Chondrocyte (in vitro differentiated cells): Measurements from ENCODE around the gene DIS3L2. TPM values are rescaled to one million over a fixed set of nuclear protein-coding genes. Genes with fewer than 3 reads are reported as not detected.
"Not testable (repeated sequence)": the region's sequence is repeated elsewhere in the genome, so short reads cannot be mapped to it uniquely, and the experiment has no call there.

ENCODE experiments used
- DNase-seq: peaks from one replicate; pipeline ENCODE4 v3.0.0; 2021; ENCODE audit warnings: mixed read lengths, low spot score
- H3K27ac Mint-ChIP-seq: one replicate; pipeline ENCODE4 v1.8.0; 2021; ENCODE audit warnings: mild to moderate bottlenecking, moderate library complexity, mixed read lengths; ENCODE audit not compliant: unreplicated experiment
- H3K27me3 Mint-ChIP-seq: 2 replicates; pipeline ENCODE4 v1.8.0; 2021; ENCODE audit warnings: low read depth, mixed read lengths
- H3K36me3 Mint-ChIP-seq: 2 replicates; pipeline ENCODE4 v1.8.0; 2021; ENCODE audit warnings: low read depth, mixed read lengths
- H3K4me1 Mint-ChIP-seq: 2 replicates; pipeline ENCODE4 v1.8.0; 2021; ENCODE audit warnings: low read depth, mild to moderate bottlenecking, mixed read lengths
- H3K4me3 Mint-ChIP-seq: one replicate; pipeline ENCODE4 v1.8.0; 2021; ENCODE audit warnings: mild to moderate bottlenecking, moderate library complexity, mixed read lengths; ENCODE audit not compliant: unreplicated experiment
- H3K9me3 Mint-ChIP-seq: 2 replicates; pipeline ENCODE4 v1.8.0; 2021; ENCODE audit warnings: low read depth, mixed read lengths
- total RNA-seq: library from RNA; stranded (reverse); gene quantifications from 3 replicates; pipeline ENCODE4 v1.2.1, GENCODE V29; 2021
- TF ChIP-seq, protein P1 (sequence below): fragments of 200-600 bp; sonication (generic); IDR thresholded peaks from 2 replicates; pipeline ENCODE4 v1.5.0; 2021; ENCODE audit warnings: antibody characterized with exemption, mild to moderate bottlenecking, moderate library complexity

The DIS3L2 gene
- total RNA-seq, 1 donor from 2014 or later, result 17.5 TPM

- peaks cover 7% of the 10 kb centered on the region for H3K4me1 Mint-ChIP-seq
- H3K36me3 Mint-ChIP-seq, result no peaks in the 10 kb centered on the region
- no peaks in the 10 kb centered on the region for H3K27me3 Mint-ChIP-seq
- H3K9me3 Mint-ChIP-seq, result no peaks in the 10 kb centered on the region
- H3K27ac Mint-ChIP-seq, result no peak overlapping the region
- no peak overlapping the region for H3K4me3 Mint-ChIP-seq
- TF ChIP-seq, protein P1, sequence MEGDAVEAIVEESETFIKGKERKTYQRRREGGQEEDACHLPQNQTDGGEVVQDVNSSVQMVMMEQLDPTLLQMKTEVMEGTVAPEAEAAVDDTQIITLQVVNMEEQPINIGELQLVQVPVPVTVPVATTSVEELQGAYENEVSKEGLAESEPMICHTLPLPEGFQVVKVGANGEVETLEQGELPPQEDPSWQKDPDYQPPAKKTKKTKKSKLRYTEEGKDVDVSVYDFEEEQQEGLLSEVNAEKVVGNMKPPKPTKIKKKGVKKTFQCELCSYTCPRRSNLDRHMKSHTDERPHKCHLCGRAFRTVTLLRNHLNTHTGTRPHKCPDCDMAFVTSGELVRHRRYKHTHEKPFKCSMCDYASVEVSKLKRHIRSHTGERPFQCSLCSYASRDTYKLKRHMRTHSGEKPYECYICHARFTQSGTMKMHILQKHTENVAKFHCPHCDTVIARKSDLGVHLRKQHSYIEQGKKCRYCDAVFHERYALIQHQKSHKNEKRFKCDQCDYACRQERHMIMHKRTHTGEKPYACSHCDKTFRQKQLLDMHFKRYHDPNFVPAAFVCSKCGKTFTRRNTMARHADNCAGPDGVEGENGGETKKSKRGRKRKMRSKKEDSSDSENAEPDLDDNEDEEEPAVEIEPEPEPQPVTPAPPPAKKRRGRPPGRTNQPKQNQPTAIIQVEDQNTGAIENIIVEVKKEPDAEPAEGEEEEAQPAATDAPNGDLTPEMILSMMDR, result no peak
- no peak for DNase-seq
Measured at GRCh38 chr2:232322560-232323327, 361.2 kb downstream of the DIS3L2 start.

DNA sequence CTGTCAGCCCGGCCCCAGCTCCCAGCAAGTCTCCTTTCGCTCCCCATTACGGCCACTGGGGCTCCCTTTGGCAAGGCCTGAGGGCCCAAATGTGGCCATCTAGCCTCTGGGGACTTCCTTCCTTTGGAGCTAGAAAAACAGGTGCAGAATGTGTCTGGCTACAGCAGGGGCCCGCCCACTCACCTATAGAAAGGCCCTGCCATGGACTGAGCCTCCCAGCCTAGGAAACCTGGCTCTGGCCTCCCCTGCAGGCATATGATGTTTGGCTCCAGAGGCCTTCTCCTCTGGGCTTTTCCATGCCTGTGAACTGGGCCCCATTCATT, 361.8 kb downstream of the DIS3L2 start:
- no peak for DNase-seq
- no peaks in the 10 kb centered on the region for H3K36me3 Mint-ChIP-seq
- no peaks in the 10 kb centered on the region for H3K9me3 Mint-ChIP-seq

GRCh38 chr2:232323967-232324366, 362.5 kb downstream of the DIS3L2 start:
- not testable (repeated sequence) for H3K36me3 Mint-ChIP-seq, H3K9me3 Mint-ChIP-seq, H3K27me3 Mint-ChIP-seq, H3K4me3 Mint-ChIP-seq, H3K27ac Mint-ChIP-seq, H3K4me1 Mint-ChIP-seq, DNase-seq

More for the DNA sequence above, 361.8 kb downstream of the DIS3L2 start:
- no peaks in the 10 kb centered on the region for H3K27me3 Mint-ChIP-seq
- no peak overlapping the region for H3K27ac Mint-ChIP-seq
- TF ChIP-seq, protein P1, result no peak
- no peak overlapping the region for H3K4me3 Mint-ChIP-seq
- H3K4me1 Mint-ChIP-seq, result peaks cover 7% of the 10 kb centered on the region

- TF ChIP-seq, protein P1, result no peak
- Mint-ChIP-seq H3K27me3 (no peaks in the 10 kb centered on the region), H3K4me3 (no peak overlapping the region), H3K4me1 (peaks cover 7% of the 10 kb centered on the region), H3K36me3 (no peaks in the 10 kb centered on the region), H3K9me3 (no peaks in the 10 kb centered on the region), H3K27ac (no peak overlapping the region)
- no peak for DNase-seq
Measured at GRCh38 chr2:232324778-232325177, 363.3 kb downstream of the DIS3L2 start.

DNA sequence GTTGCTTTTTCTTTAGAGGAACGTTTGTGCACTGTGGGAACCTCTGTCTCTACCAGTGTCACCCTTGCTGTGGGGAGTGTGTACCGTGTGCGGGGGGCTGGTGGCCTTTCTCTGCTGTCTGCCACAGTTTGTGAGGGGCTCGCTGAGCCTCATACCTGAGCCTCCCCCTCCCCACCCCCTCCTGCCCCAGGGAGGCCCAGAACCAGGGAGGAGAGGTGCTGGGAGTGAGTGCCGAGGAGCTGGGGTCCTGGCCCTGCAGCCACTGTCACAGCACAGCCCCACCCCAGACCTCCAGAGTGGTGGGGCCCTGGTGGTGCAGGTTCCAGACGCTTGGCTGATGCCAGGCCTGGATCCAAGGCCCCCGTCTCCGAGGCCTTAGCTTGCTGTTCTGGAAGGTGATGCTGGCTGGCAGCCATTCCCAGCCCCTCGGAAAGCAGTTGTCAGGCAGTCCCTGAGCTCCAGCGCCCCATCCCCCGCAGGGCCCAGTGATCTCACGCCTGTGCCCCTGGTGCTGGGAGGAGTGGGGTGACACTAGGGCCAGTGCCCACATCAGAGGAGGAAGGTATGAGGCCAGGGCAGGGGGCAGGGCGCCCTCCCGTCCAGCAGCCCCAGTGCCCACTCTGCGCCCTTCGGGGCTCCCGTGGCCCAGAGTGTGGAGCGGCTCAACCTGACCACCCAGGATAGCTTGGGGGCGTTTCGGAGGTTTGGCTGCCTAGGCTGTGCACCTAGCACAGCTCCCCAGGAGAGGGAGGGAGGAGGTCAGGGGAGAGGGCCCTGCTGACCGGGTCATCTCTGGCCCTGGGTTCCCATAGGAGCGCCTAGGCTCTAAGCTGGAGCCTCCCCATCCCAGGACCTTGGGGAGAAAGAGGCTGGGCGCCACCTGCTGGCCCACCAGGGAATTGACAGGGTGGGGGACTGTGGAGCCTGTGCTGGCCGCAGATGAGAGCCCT, 364.1 kb downstream of the DIS3L2 start:
- Mint-ChIP-seq H3K27ac (no peak overlapping the region), H3K4me1 (peaks cover 3% of the 10 kb centered on the region), H3K27me3 (no peaks in the 10 kb centered on the region), H3K36me3 (no peaks in the 10 kb centered on the region), H3K4me3 (no peak overlapping the region), H3K9me3 (no peaks in the 10 kb centered on the region)
- TF ChIP-seq, protein P1, result peak; percentile 82
- no peak for DNase-seq
